Fibroblast of lung (primary cell): ENCODE data around the gene NFKBIB. TPM values are rescaled to one million over a fixed set of nuclear protein-coding genes. Genes with fewer than 3 reads are reported as not detected.

Experiments
- DNase-seq, 2 donors: peaks; one replicate each; pipeline versions ENCODE4 v3.0.0 to v3.0.0-alpha.2; 2010; ENCODE audit warnings: low read depth in 2 of 2
- H2AFZ ChIP-seq: 2 replicates; pipeline ENCODE4 v1.5.1; 2012; ENCODE audit warnings: low read length, control low read depth, inconsistent platforms
- H3K27ac ChIP-seq: 2 replicates; pipeline ENCODE4 v1.5.1; 2011; ENCODE audit warnings: low read length, control low read depth; ENCODE audit not compliant: insufficient read depth
- H3K27me3 ChIP-seq: 2 replicates; pipeline ENCODE4 v1.5.1; 2011; ENCODE audit warnings: mild to moderate bottlenecking, low read length; ENCODE audit not compliant: control insufficient read depth, insufficient read depth
- H3K36me3 ChIP-seq: 2 replicates; pipeline ENCODE4 v1.5.1; 2011; ENCODE audit warnings: low read length; ENCODE audit not compliant: control insufficient read depth, insufficient read depth
- H3K4me1 ChIP-seq: 2 replicates; pipeline ENCODE4 v1.5.1; 2011; ENCODE audit warnings: low read length; ENCODE audit not compliant: control insufficient read depth, insufficient read depth; ENCODE audit errors: extremely low read depth
- H3K4me2 ChIP-seq: 2 replicates; pipeline ENCODE4 v1.5.1; 2011; ENCODE audit warnings: low read length, control low read depth; ENCODE audit not compliant: insufficient read depth; ENCODE audit errors: extremely low read depth
- H3K4me3 ChIP-seq, 4 experiments: fragments of 200-600 bp in 1 of 4; sonication (generic) in 1 of 4; replicated peaks in 1 of 4; 2 replicates each; pipeline ENCODE4 v1.5.1; 2011 to 2016; ENCODE audit warnings: low read length in 4 of 4, low read depth in 3 of 4, mild to moderate bottlenecking in 3 of 4, control low read depth in 2 of 4, inconsistent platforms in 1 of 4, mixed read lengths in 1 of 4; ENCODE audit not compliant: insufficient read depth in 1 of 4; ENCODE audit errors: control extremely low read depth in 1 of 4
- H3K79me2 ChIP-seq: 2 replicates; pipeline ENCODE4 v1.5.1; 2012; ENCODE audit warnings: mild to moderate bottlenecking, low read length, inconsistent platforms; ENCODE audit not compliant: control insufficient read depth, insufficient read depth
- H3K9ac ChIP-seq: 2 replicates; pipeline ENCODE4 v1.5.1; 2011; ENCODE audit warnings: mild to moderate bottlenecking, low read length, control low read depth; ENCODE audit not compliant: insufficient read depth
- H3K9me3 ChIP-seq: 2 replicates; pipeline ENCODE4 v1.5.1; 2012; ENCODE audit warnings: low read depth, low read length; ENCODE audit not compliant: control insufficient read depth, insufficient read depth
- H4K20me1 ChIP-seq: 2 replicates; pipeline ENCODE4 v1.5.1; 2011; ENCODE audit warnings: low read length; ENCODE audit not compliant: control insufficient read depth, insufficient read depth; ENCODE audit errors: extremely low read depth
- CTCF ChIP-seq, 2 donors: IDR thresholded peaks in 1 of 2; conservative IDR thresholded peaks in 1 of 2; 1 replicate in 1 of 2; 2 replicates in 1 of 2; pipeline ENCODE4 v1.5.1; 2011 to 2012; ENCODE audit warnings: low read length in 2 of 2, control low read depth in 1 of 2, inconsistent platforms in 1 of 2, low read depth in 1 of 2, mild to moderate bottlenecking in 1 of 2
- EZH2 ChIP-seq: IDR thresholded peaks from 2 replicates; pipeline ENCODE4 v1.5.1; 2012; ENCODE audit warnings: low read length, control low read depth, mild to moderate bottlenecking; ENCODE audit errors: missing control alignments
- polyA plus RNA-seq, 2 donors: library from polyadenylated mRNA; depleted of rRNA in 1 of 2; stranded (reverse) in 1 of 2; unstranded in 1 of 2; fragments of >200 nt; gene quantifications; 2 replicates each; pipeline ENCODE4 v1.2.1, GENCODE V29; 2011 to 2012; ENCODE audit warnings: missing spikeins in 1 of 2
- total RNA-seq: library from RNA; depleted of rRNA; stranded (reverse); fragments of >200 nt; gene quantifications from 2 replicates; pipeline ENCODE4 v1.2.1, GENCODE V29; 2014

NFKBIB gene
- total and polyA plus RNA-seq, 2 donors (not counting 1 experiment from before 2014, with no cell fraction given): 8.3 to 10.9 TPM

- Histone ChIP-seq H3K4me3 (no peak overlapping the region), H2AFZ (no peak overlapping the region), H3K27ac (no peak overlapping the region), H3K9ac (no peak overlapping the region), H3K27me3 (peaks cover 3% of the 10 kb centered on the region), H3K79me2 (no peaks in the 10 kb centered on the region), H3K4me2 (no peak overlapping the region), H3K9me3 (no peaks in the 10 kb centered on the region), H4K20me1 (no peaks in the 10 kb centered on the region), H3K4me1 (no peaks in the 10 kb centered on the region), H3K36me3 (no peaks in the 10 kb centered on the region)
- DNase-seq: no peak
- TF ChIP-seq CTCF (conservative IDR thresholded peaks at IDR 0.05 in 1 of 2, IDR thresholded peaks at IDR 0.05 in 1 of 2; ENCODE audit: low read depth in 1 of 2, low read length in 2 of 2) (no peak), EZH2 (no peak)
Observed at GRCh38 chr19:38912600-38913514, 13.1 kb downstream of the NFKBIB start.

GRCh38 chr19:38913958-38914357 lies 14.2 kb downstream of the NFKBIB start:
- Histone ChIP-seq H3K9me3 (no peaks in the 10 kb centered on the region), H3K27me3 (peaks cover 3% of the 10 kb centered on the region), H3K79me2 (no peaks in the 10 kb centered on the region), H3K36me3 (no peaks in the 10 kb centered on the region), H3K9ac (no peak overlapping the region), H3K4me3 (no peak overlapping the region), H3K4me2 (no peak overlapping the region), H2AFZ (no peak overlapping the region), H3K4me1 (no peaks in the 10 kb centered on the region), H4K20me1 (no peaks in the 10 kb centered on the region), H3K27ac (no peak overlapping the region)
- TF ChIP-seq EZH2 (no peak), CTCF (conservative IDR thresholded peaks at IDR 0.05 in 1 of 2, IDR thresholded peaks at IDR 0.05 in 1 of 2; ENCODE audit: low read depth in 1 of 2, low read length in 2 of 2) (no peak)
- no peak for DNase-seq

- Histone ChIP-seq H3K27ac (no peak overlapping the region), H2AFZ (no peak overlapping the region), H3K9me3 (no peaks in the 10 kb centered on the region), H4K20me1 (no peaks in the 10 kb centered on the region), H3K4me3 (no peak overlapping the region), H3K36me3 (no peaks in the 10 kb centered on the region), H3K79me2 (no peaks in the 10 kb centered on the region), H3K4me2 (no peak overlapping the region), H3K9ac (no peak overlapping the region), H3K4me1 (no peaks in the 10 kb centered on the region), H3K27me3 (peaks cover 3% of the 10 kb centered on the region)
- TF ChIP-seq CTCF (conservative IDR thresholded peaks at IDR 0.05 in 1 of 2, IDR thresholded peaks at IDR 0.05 in 1 of 2; ENCODE audit: low read depth in 1 of 2, low read length in 2 of 2) (no peak), EZH2 (no peak)
- DNase-seq: no peak
Observed at GRCh38 chr19:38915329-38916321, 15.9 kb downstream of the NFKBIB start.
